GM12878 (cell line): ENCODE results near the gene CDC7. TPM values are rescaled to one million over a fixed set of nuclear protein-coding genes. Genes with fewer than 3 reads are reported as not detected.

Source experiments
- ATAC-seq: fragments of 200-7000 bp; cut with Tn5 transposase; 3 replicates; pipeline ENCODE4 v1.9.1; 2020; ENCODE audit warnings: mild to moderate bottlenecking, moderate library complexity
- BruUV-seq: library from RNA; stranded (reverse); fragments of 400-500 nt; replicated peaks from 2 replicates; lab custom pipeline; 2021; lab: Mats Ljungman, UMichigan
- CTCF ChIA-PET: fragments of 300-600 bp; sonication (Branson Sonifier 250); formaldehyde crosslinking; extraction: SDS; loops from one replicate; lab custom pipeline; 2021; ENCODE audit warnings: inconsistent platforms; lab: Yijun Ruan, JAX
- POLR2A ChIA-PET: fragments of 350-600 bp; formaldehyde crosslinking; extraction: SDS; loops from one replicate; lab custom pipeline; 2021; ENCODE audit warnings: inconsistent platforms; lab: Charles Lee
- RAD21 ChIA-PET: fragments of 300-600 bp; sonication (Branson Sonifier 250); formaldehyde crosslinking; loops from one replicate; lab custom pipeline; 2023; ENCODE audit warnings: antibody characterized with exemption; ENCODE audit not compliant: unreplicated experiment; lab: Charles Lee
- SMC1A ChIA-PET: fragments of 300-600 bp; sonication (Branson Sonifier 250); formaldehyde crosslinking; loops from one replicate; lab custom pipeline; 2023; ENCODE audit not compliant: unreplicated experiment, uncharacterized antibody; lab: Charles Lee
- DNase-seq: peaks from one replicate; pipeline ENCODE4 v3.0.0-alpha.2; 2011; ENCODE audit warnings: low read depth, low spot score
- FAIRE-seq: peaks from 3 replicates; lab custom pipeline; 2011; peaks lifted over from hg19 to GRCh38; lab: Jason Lieb, UNC
- H2AFZ ChIP-seq: 2 replicates; pipeline ENCODE4 v1.6.0; 2011; ENCODE audit warnings: low read depth, low read length, control low read depth; ENCODE audit not compliant: control insufficient read depth
- H3K27ac ChIP-seq: 2 replicates; pipeline ENCODE4 v1.5.1; 2011; ENCODE audit warnings: control low read depth; ENCODE audit not compliant: control insufficient read depth, insufficient read depth
- H3K27me3 ChIP-seq, 2 experiments: replicated peaks in 1 of 2; 2 replicates each; pipeline versions ENCODE4 v1.6.0 to v1.6.1; 2011; ENCODE audit warnings: low read length in 1 of 2; ENCODE audit not compliant: control insufficient read depth in 2 of 2, insufficient read depth in 2 of 2
- H3K36me3 ChIP-seq, 2 experiments: 2 replicates each; pipeline ENCODE4 v1.5.1; 2011; ENCODE audit warnings: low read length in 1 of 2; ENCODE audit not compliant: control insufficient read depth in 2 of 2, insufficient read depth in 2 of 2
- H3K4me1 ChIP-seq: 2 replicates; pipeline ENCODE4 v1.6.1; 2011; ENCODE audit warnings: mild to moderate bottlenecking, low read length, moderate library complexity, mixed read lengths; ENCODE audit not compliant: control insufficient read depth, insufficient read depth
- H3K4me2 ChIP-seq: 2 replicates; pipeline ENCODE4 v1.6.0; 2011; ENCODE audit warnings: control low read depth; ENCODE audit not compliant: control insufficient read depth, insufficient read depth
- H3K4me3 ChIP-seq: fragments of 200-600 bp; sonication (generic); 2 replicates; pipeline ENCODE4 v1.5.1; 2016
- H3K79me2 ChIP-seq: 2 replicates; pipeline ENCODE4 v1.6.0; 2011; ENCODE audit warnings: low read length; ENCODE audit not compliant: control insufficient read depth, insufficient read depth
- H3K9ac ChIP-seq: 2 replicates; pipeline ENCODE4 v1.8.0; 2011; ENCODE audit warnings: low read length, control low read depth, mixed read lengths; ENCODE audit not compliant: control insufficient read depth, insufficient read depth
- H3K9me3 ChIP-seq: replicated peaks from 3 replicates; pipeline ENCODE4 v1.5.1; 2011; ENCODE audit warnings: mild to moderate bottlenecking, low read length; ENCODE audit not compliant: control insufficient read depth, insufficient read depth
- H4K20me1 ChIP-seq: 2 replicates; pipeline ENCODE4 v1.6.0; 2011; ENCODE audit not compliant: control insufficient read depth, insufficient read depth
- ATF7 ChIP-seq: fragments of 450-650 bp; IDR thresholded peaks from 2 replicates; pipeline ENCODE4 v1.6.1; 2016; ENCODE audit warnings: low read depth, mild to moderate bottlenecking
- BCL11A ChIP-seq: IDR thresholded peaks from 2 replicates; pipeline ENCODE4 v1.6.1; 2011; ENCODE audit warnings: low read depth, low read length
- CBX3 ChIP-seq: fragments of 200-600 bp; sonication (generic); IDR thresholded peaks from 2 replicates; pipeline ENCODE4 v1.6.1; 2016; ENCODE audit warnings: low read depth, borderline replicate concordance
- CREB1 ChIP-seq: IDR thresholded peaks from 2 replicates; pipeline ENCODE4 v1.6.1; 2012; ENCODE audit warnings: low read depth, mild to moderate bottlenecking, inconsistent platforms
- CREM ChIP-seq: IDR thresholded peaks from 2 replicates; pipeline ENCODE4 v1.6.1; 2014; ENCODE audit warnings: antibody characterized with exemption, low read depth
- GABPA ChIP-seq: IDR thresholded peaks from 2 replicates; pipeline ENCODE4 v1.6.1; 2014; ENCODE audit warnings: antibody characterized with exemption, low read depth, mild to moderate bottlenecking, inconsistent platforms
- IKZF2 ChIP-seq, 2 experiments: fragments of 450-650 bp; IDR thresholded peaks; 2 replicates each; pipeline ENCODE4 v1.6.1; 2017; ENCODE audit warnings: mild to moderate bottlenecking in 2 of 2, moderate library complexity in 2 of 2
- MYC ChIP-seq: IDR thresholded peaks from 2 replicates; pipeline ENCODE4 v1.6.1; 2011; ENCODE audit warnings: mild to moderate bottlenecking, low read length, moderate library complexity, inconsistent platforms; ENCODE audit not compliant: insufficient read depth, insufficient replicate concordance, insufficient read length, severe bottlenecking
- NBN ChIP-seq: fragments of 450-650 bp; IDR thresholded peaks from 2 replicates; pipeline ENCODE4 v1.6.1; 2016
- NR2C1 ChIP-seq: fragments of 450-650 bp; IDR thresholded peaks from 2 replicates; pipeline ENCODE4 v1.6.1; 2017; ENCODE audit warnings: antibody characterized with exemption, mild to moderate bottlenecking, moderate library complexity
- PAX5 ChIP-seq: IDR thresholded peaks from 2 replicates; pipeline ENCODE4 v1.6.1; 2011; ENCODE audit warnings: low read depth, low read length, borderline replicate concordance
- RUNX3 ChIP-seq: IDR thresholded peaks from 2 replicates; pipeline ENCODE4 v1.6.1; 2012; ENCODE audit warnings: low read length, inconsistent platforms
- SREBF1 ChIP-seq: IDR thresholded peaks from 2 replicates; pipeline ENCODE4 v1.6.1; 2012; ENCODE audit warnings: mild to moderate bottlenecking, low read length
- SUPT20H ChIP-seq: IDR thresholded peaks from 2 replicates; pipeline ENCODE4 v1.6.1; 2011; ENCODE audit warnings: low read depth, mild to moderate bottlenecking, low read length, moderate library complexity, borderline replicate concordance; ENCODE audit not compliant: control insufficient read depth
- WGBS: methylation state at CpG from one replicate; pipeline ENCODE4 v1.1.6; 2016; ENCODE audit warnings: low lambda C conversion rate; ENCODE audit not compliant: insufficient replicate concordance, insufficient coverage; ENCODE audit errors: missing lambda C conversion rate; 5-methylcytosine and 5-hydroxymethylcytosine counted together
- in situ Hi-C: fragments of 300-500 bp; cut with MboI; formaldehyde crosslinking; loops from 9 replicates; pipeline ENCODE4 v1.14.3; 2018; ENCODE audit warnings: mixed read lengths
- intact Hi-C: fragments of 100-400 bp; cut with micrococcal nuclease; formaldehyde crosslinking; loops from one replicate; pipeline ENCODE4 v1.14.2; 2022; ENCODE audit not compliant: unreplicated experiment
- polyA plus RNA-seq, 11 experiments: library from polyadenylated mRNA; depleted of rRNA in 4 of 11; unstranded in 6 of 11; stranded (reverse) in 5 of 11; fragments of >200 nt; fragmentation: Nextera tagmentation in 4 of 11; fragmentation: Illumina TruSeq in 1 of 11; extraction: Ambion mirVana in 4 of 11; extraction: Trizol in 1 of 11; gene quantifications; 1 replicate in 1 of 11; 2 replicates in 10 of 11; pipeline versions ENCODE4 v1.2.1 to v1.2.3, GENCODE V29; 2011 to 2016; ENCODE audit warnings: inconsistent platforms in 2 of 11, missing spikeins in 2 of 11, low read depth in 1 of 11
- total RNA-seq, 4 experiments: library from RNA; depleted of rRNA in 3 of 4; stranded (reverse); fragments of >200 nt in 3 of 4; fragmentation: Illumina TruSeq in 1 of 4; extraction: Trizol in 1 of 4; gene quantifications; 2 replicates each; pipeline versions ENCODE4 v1.2.1 to v1.2.3, GENCODE V29; 2013 to 2021
- TF ChIP-seq, protein P1 (sequence below): fragments of 450-650 bp; formaldehyde crosslinking; IDR thresholded peaks from 2 replicates; pipeline ENCODE4 v1.4.0; 2020; ENCODE audit warnings: mild to moderate bottlenecking, moderate library complexity

Gene CDC7
- total and polyA plus RNA-seq, 10 of the 15 experiments (the other 5 are each of a cell fraction or from before 2014, with no cell fraction given), result 14.9 to 37.8 (median 26.0) TPM

DNA sequence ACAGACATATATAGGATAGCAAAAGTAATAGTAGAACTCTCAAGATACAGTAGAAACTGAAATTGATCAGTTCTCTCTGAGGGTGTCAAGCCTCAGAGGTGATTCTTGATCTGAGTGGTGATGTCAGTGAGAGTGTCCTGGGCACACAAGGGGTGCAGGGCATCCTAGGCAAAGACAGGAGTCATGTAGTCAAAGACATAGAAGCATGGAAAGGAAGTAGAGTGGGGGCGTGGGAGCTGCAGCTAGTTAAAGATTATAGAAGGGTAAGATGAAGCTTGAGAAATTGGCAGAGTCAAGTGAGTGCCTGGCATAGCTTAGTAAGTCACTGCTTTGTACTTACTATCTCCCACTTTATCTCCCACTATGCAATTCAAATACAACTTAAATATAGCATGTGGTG lies 22.8 kb downstream of the CDC7 start:
- Histone ChIP-seq H3K4me2 (no peak overlapping the region), H3K27me3 (no peaks in the 10 kb centered on the region), H3K27ac (no peak overlapping the region), H3K4me3 (no peak overlapping the region), H3K36me3 (0 out of 4 replicates have a peak, but pooled peaks cover 0 to 2% of the 10 kb centered on the region in 2 experiments), H4K20me1 (no peaks in the 10 kb centered on the region), H3K9me3 (no peaks in the 10 kb centered on the region), H3K4me1 (peaks cover 5% of the 10 kb centered on the region; the same call in 1 of the 2 replicates), H3K79me2 (no peaks in the 10 kb centered on the region), H3K9ac (no peak overlapping the region), H2AFZ (no peak overlapping the region)
- ChIA-PET RAD21 (interaction anchor here (0.8 to 3.3 kb wide), 4 partner anchors 10 to 405 kb away, joined by 3 to 16 read pairs (median 4); no protein-coding TSS in a partner anchor), POLR2A (interaction anchor here (0.6 kb wide), 1 partner anchor 20 kb away, joined by 3 read pairs; no protein-coding TSS in a partner anchor), SMC1A (interaction anchor here (0.7 to 2.7 kb wide), 2 partner anchors 10 to 46 kb away, joined by 3 to 10 read pairs; no protein-coding TSS in a partner anchor), CTCF (interaction anchor here (1.1 to 4.1 kb wide), 5 partner anchors 11 to 404 kb away, joined by 3 to 29 read pairs (median 4); no protein-coding TSS in a partner anchor)
- WGBS, result 50% methylated on average over 1 of the region's 1 CpG
- FAIRE-seq (no peak), ATAC-seq (peak; percentile 98), DNase-seq (peak; percentile 47)
- BruUV-seq, result no TSS peak
- intact Hi-C loops (no loop called here), in situ Hi-C loops (loop anchor here (25.0 kb wide), 2 partner anchors 364 to 1089 kb away; partner anchors contain the start of gene TGFBR3)
- no peak for TF ChIP-seq NBN
- no peak for TF ChIP-seq PAX5
- TF ChIP-seq ATF7, result peak; percentile 57
- TF ChIP-seq IKZF2 (IDR thresholded peaks at IDR 0.05), result 0 out of 4 replicates have a peak, but pooled peaks of 1 of the 2 experiments have one; percentile 13
- no peak for TF ChIP-seq NR2C1
- TF ChIP-seq GABPA, result no peak
- TF ChIP-seq MYC, result no peak

DNA sequence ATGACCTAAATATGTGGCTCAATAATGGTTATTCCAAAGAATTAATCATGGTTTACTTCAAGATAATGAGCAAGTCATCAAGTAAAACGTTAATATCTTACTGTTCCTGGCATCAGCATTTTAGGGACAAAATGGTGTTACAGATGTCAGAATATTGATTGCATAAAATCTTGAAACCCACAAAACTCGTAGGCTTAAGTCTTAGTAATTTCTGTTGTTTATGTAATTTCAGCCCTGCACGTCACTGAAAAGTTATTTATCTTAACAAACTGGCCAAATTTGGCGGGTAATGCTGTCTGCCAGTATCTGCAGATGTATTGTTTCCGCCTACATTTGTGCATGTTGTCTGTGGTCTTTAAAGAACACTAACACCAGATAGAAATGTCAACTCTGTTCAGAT lies 25.8 kb downstream of the CDC7 start:
- WGBS, result 78% methylated on average over 5 of the region's 5 CpGs
- ChIA-PET POLR2A (no interaction called here), CTCF (interaction anchor here (1.0 to 1.7 kb wide), 4 partner anchors 14 to 232 kb away, joined by 3 to 7 read pairs (median 6); no protein-coding TSS in a partner anchor), SMC1A (interaction anchor here (0.9 to 2.5 kb wide), 5 partner anchors 9 to 24 kb away, joined by 3 to 10 read pairs (median 4); no protein-coding TSS in a partner anchor), RAD21 (no interaction called here)
- Histone ChIP-seq H3K27me3 (no peaks in the 10 kb centered on the region), H3K4me1 (peaks cover 5% of the 10 kb centered on the region; the same call in 1 of the 2 replicates), H4K20me1 (no peaks in the 10 kb centered on the region), H3K79me2 (no peaks in the 10 kb centered on the region), H3K9ac (no peak overlapping the region), H3K4me2 (no peak overlapping the region), H3K4me3 (no peak overlapping the region), H2AFZ (no peak overlapping the region), H3K36me3 (no peaks in the 10 kb centered on the region), H3K9me3 (no peaks in the 10 kb centered on the region), H3K27ac (no peak overlapping the region)
- DNase-seq, result no peak
- intact Hi-C loops (no loop called here), in situ Hi-C loops (no loop called here)
- BruUV-seq, result no TSS peak
- ATAC-seq, result no peak
- no peak for FAIRE-seq
- TF ChIP-seq SREBF1 (no peak), BCL11A (no peak), CBX3 (no peak), RUNX3 (no peak), CREB1 (no peak), CREM (no peak), SUPT20H (no peak)
- TF ChIP-seq, protein P1, sequence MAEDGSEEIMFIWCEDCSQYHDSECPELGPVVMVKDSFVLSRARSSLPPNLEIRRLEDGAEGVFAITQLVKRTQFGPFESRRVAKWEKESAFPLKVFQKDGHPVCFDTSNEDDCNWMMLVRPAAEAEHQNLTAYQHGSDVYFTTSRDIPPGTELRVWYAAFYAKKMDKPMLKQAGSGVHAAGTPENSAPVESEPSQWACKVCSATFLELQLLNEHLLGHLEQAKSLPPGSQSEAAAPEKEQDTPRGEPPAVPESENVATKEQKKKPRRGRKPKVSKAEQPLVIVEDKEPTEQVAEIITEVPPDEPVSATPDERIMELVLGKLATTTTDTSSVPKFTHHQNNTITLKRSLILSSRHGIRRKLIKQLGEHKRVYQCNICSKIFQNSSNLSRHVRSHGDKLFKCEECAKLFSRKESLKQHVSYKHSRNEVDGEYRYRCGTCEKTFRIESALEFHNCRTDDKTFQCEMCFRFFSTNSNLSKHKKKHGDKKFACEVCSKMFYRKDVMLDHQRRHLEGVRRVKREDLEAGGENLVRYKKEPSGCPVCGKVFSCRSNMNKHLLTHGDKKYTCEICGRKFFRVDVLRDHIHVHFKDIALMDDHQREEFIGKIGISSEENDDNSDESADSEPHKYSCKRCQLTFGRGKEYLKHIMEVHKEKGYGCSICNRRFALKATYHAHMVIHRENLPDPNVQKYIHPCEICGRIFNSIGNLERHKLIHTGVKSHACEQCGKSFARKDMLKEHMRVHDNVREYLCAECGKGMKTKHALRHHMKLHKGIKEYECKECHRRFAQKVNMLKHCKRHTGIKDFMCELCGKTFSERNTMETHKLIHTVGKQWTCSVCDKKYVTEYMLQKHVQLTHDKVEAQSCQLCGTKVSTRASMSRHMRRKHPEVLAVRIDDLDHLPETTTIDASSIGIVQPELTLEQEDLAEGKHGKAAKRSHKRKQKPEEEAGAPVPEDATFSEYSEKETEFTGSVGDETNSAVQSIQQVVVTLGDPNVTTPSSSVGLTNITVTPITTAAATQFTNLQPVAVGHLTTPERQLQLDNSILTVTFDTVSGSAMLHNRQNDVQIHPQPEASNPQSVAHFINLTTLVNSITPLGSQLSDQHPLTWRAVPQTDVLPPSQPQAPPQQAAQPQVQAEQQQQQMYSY (CRISPR knock-in tag), result no peak
